Measurements from ENCODE around the gene HS3ST5. TPM values are rescaled to one million over a fixed set of nuclear protein-coding genes. Genes with fewer than 3 reads are reported as not detected.

HS3ST5 gene
- total and polyA plus RNA-seq, 2 experiments from 2014 or later: not detected

GRCh38 chr6:114170372-114170771 is 172.5 kb downstream of the HS3ST5 start:
- 42 to 44% methylated on average over 3 of the region's 3 CpGs for WGBS, 2 experiments (ENCODE audit: low coverage in 1 of 2, low lambda C conversion rate in 2 of 2, missing lambda C conversion rate in 2 of 2)
- Histone ChIP-seq H3K36me3 (ENCODE audit: low read depth) (no peaks in the 10 kb centered on the region), H2AFZ (no peak overlapping the region), H3K9me2 (ENCODE audit: insufficient read depth) (no peaks in the 10 kb centered on the region), H3K4me3 (no peak overlapping the region), H3K27me3 (replicated peaks; ENCODE audit: insufficient read depth) (no peaks in the 10 kb centered on the region), H3K27ac (no peak overlapping the region), H3K9me3 (ENCODE audit: low read depth) (no peaks in the 10 kb centered on the region), H3K4me1 (ENCODE audit: insufficient read depth) (no peaks in the 10 kb centered on the region), H3F3A (ENCODE audit: insufficient read depth) (no peaks in the 10 kb centered on the region), H4K20me1 (ENCODE audit: insufficient read depth) (no peaks in the 10 kb centered on the region), H3K4me2 (ENCODE audit: unreplicated experiment) (no peak overlapping the region), H3K9ac (no peak overlapping the region), H3K79me2 (ENCODE audit: insufficient read depth) (no peaks in the 10 kb centered on the region)
- DNase-seq: no peak
- in situ Hi-C loops (cut with MboI): no loop called here
- no peak for TF ChIP-seq EZH2phosphoT487 (IDR thresholded peaks at IDR 0.05; ENCODE audit: insufficient read depth, low read depth)
- no peak for TF ChIP-seq EZH2 (IDR thresholded peaks at IDR 0.05; ENCODE audit: insufficient read depth, poor library complexity, severe bottlenecking)

GRCh38 chr6:114169763-114170162 is 173.1 kb downstream of the HS3ST5 start:
- no peak overlapping the region for H2AFZ ChIP-seq
- TF ChIP-seq EZH2phosphoT487 (IDR thresholded peaks at IDR 0.05; ENCODE audit: insufficient read depth, low read depth): no peak
- TF ChIP-seq EZH2 (IDR thresholded peaks at IDR 0.05; ENCODE audit: insufficient read depth, poor library complexity, severe bottlenecking): no peak
- no peak overlapping the region for H3K4me3 ChIP-seq
- in situ Hi-C loops (cut with MboI): no loop called here
- H3K79me2 ChIP-seq (ENCODE audit: insufficient read depth): no peaks in the 10 kb centered on the region
- no peaks in the 10 kb centered on the region for H3K9me2 ChIP-seq (ENCODE audit: insufficient read depth)
- H3K4me1 ChIP-seq (ENCODE audit: insufficient read depth): no peaks in the 10 kb centered on the region
- no peaks in the 10 kb centered on the region for H3F3A ChIP-seq (ENCODE audit: insufficient read depth)
- H3K27me3 ChIP-seq (replicated peaks; ENCODE audit: insufficient read depth): no peaks in the 10 kb centered on the region
- no peak overlapping the region for H3K27ac ChIP-seq
- no peak overlapping the region for H3K4me2 ChIP-seq (ENCODE audit: unreplicated experiment)
- no peak overlapping the region for H3K9ac ChIP-seq
- H4K20me1 ChIP-seq (ENCODE audit: insufficient read depth): no peaks in the 10 kb centered on the region
- no peaks in the 10 kb centered on the region for H3K36me3 ChIP-seq (ENCODE audit: low read depth)
- no peak for DNase-seq
- H3K9me3 ChIP-seq (ENCODE audit: low read depth): no peaks in the 10 kb centered on the region

GRCh38 chr6:114167583-114168576 is 174.9 kb downstream of the HS3ST5 start:
- Histone ChIP-seq H3K36me3 (ENCODE audit: low read depth) (no peaks in the 10 kb centered on the region), H4K20me1 (ENCODE audit: insufficient read depth) (no peaks in the 10 kb centered on the region), H3K9me3 (ENCODE audit: low read depth) (no peaks in the 10 kb centered on the region), H3K27me3 (replicated peaks; ENCODE audit: insufficient read depth) (no peaks in the 10 kb centered on the region), H3K4me3 (no peak overlapping the region), H3K79me2 (ENCODE audit: insufficient read depth) (no peaks in the 10 kb centered on the region), H3K27ac (no peak overlapping the region), H3F3A (ENCODE audit: insufficient read depth) (no peaks in the 10 kb centered on the region), H3K4me2 (ENCODE audit: unreplicated experiment) (no peak overlapping the region), H3K4me1 (ENCODE audit: insufficient read depth) (no peaks in the 10 kb centered on the region), H2AFZ (no peak overlapping the region), H3K9me2 (ENCODE audit: insufficient read depth) (no peaks in the 10 kb centered on the region), H3K9ac (no peak overlapping the region)
- 49% methylated on average over 13 of the region's 13 CpGs for WGBS, 2 experiments (ENCODE audit: low coverage in 1 of 2, low lambda C conversion rate in 2 of 2, missing lambda C conversion rate in 2 of 2)
- in situ Hi-C loops (cut with MboI): no loop called here
- no peak for DNase-seq
- TF ChIP-seq EZH2phosphoT487 (IDR thresholded peaks at IDR 0.05; ENCODE audit: insufficient read depth, low read depth) (no peak), EZH2 (IDR thresholded peaks at IDR 0.05; ENCODE audit: insufficient read depth, poor library complexity, severe bottlenecking) (no peak)

- H3K79me2 ChIP-seq (ENCODE audit: insufficient read depth): no peaks in the 10 kb centered on the region
- H4K20me1 ChIP-seq (ENCODE audit: insufficient read depth): no peaks in the 10 kb centered on the region
- no peak overlapping the region for H3K4me3 ChIP-seq
- no peak overlapping the region for H3K4me2 ChIP-seq (ENCODE audit: unreplicated experiment)
- H3K9me2 ChIP-seq (ENCODE audit: insufficient read depth): no peaks in the 10 kb centered on the region
- no peak overlapping the region for H2AFZ ChIP-seq
- no peaks in the 10 kb centered on the region for H3K27me3 ChIP-seq (replicated peaks; ENCODE audit: insufficient read depth)
- H3K27ac ChIP-seq: no peak overlapping the region
- no peak overlapping the region for H3K9ac ChIP-seq
- H3K36me3 ChIP-seq (ENCODE audit: low read depth): no peaks in the 10 kb centered on the region
- no peaks in the 10 kb centered on the region for H3K4me1 ChIP-seq (ENCODE audit: insufficient read depth)
- DNase-seq: no peak
- TF ChIP-seq EZH2phosphoT487 (IDR thresholded peaks at IDR 0.05; ENCODE audit: insufficient read depth, low read depth): no peak
- TF ChIP-seq EZH2 (IDR thresholded peaks at IDR 0.05; ENCODE audit: insufficient read depth, poor library complexity, severe bottlenecking): no peak
- H3F3A ChIP-seq (ENCODE audit: insufficient read depth): no peaks in the 10 kb centered on the region
- in situ Hi-C loops (cut with MboI): no loop called here
- H3K9me3 ChIP-seq (ENCODE audit: low read depth): no peaks in the 10 kb centered on the region
These were observed 178.6 kb downstream of the HS3ST5 start for GRCh38 chr6:114164207-114164606.

Data from GM23248 (cell line).